Left ventricle myocardium inferior (tissue), 1 donor: ENCODE data around the gene C1QBP. TPM values are rescaled to one million over a fixed set of nuclear protein-coding genes. Genes with fewer than 3 reads are reported as not detected.

Experiments
- DNase-seq: peaks from one replicate; pipeline ENCODE4 v3.0.0-alpha.2; 2020
- H3K27ac ChIP-seq: fragments of 200-600 bp; replicated peaks from 2 replicates; pipeline ENCODE4 v1.8.0; 2021
- H3K27me3 ChIP-seq: fragments of 200-600 bp; 2 replicates; pipeline ENCODE4 v1.8.0; 2021; ENCODE audit warnings: low read depth
- H3K36me3 ChIP-seq: fragments of 200-600 bp; 2 replicates; pipeline ENCODE4 v1.8.0; 2021
- H3K4me1 ChIP-seq: fragments of 200-600 bp; 2 replicates; pipeline ENCODE4 v1.8.0; 2021
- H3K4me3 ChIP-seq: fragments of 200-600 bp; 2 replicates; pipeline ENCODE4 v1.8.0; 2021; ENCODE audit warnings: mild to moderate bottlenecking, moderate library complexity
- H3K9me3 ChIP-seq: fragments of 200-600 bp; replicated peaks from 2 replicates; pipeline ENCODE4 v1.8.0; 2021
- intact Hi-C: fragments of 100-400 bp; cut with micrococcal nuclease; formaldehyde crosslinking; loops from one replicate; pipeline ENCODE4 v1.11.0; 2022
- total RNA-seq: library from RNA; stranded (reverse); fragmentation: NEBNext Ultra II Directional; extraction: Animal tissue kit (Norgen Biotek cat#: 25700); gene quantifications from one replicate; pipeline ENCODE4 v1.2.1, GENCODE V29; 2021
- TF ChIP-seq, protein P1 (sequence below): fragments of 200-600 bp; IDR thresholded peaks from 2 replicates; pipeline ENCODE4 v1.8.0; 2021; ENCODE audit warnings: antibody characterized with exemption, mild to moderate bottlenecking, borderline replicate concordance
- donor health status: DM: no; HTN: yes; CAD: no; lungs with severe emphysema.

C1QBP gene
- total RNA-seq, 1 donor from 2014 or later: 124 TPM

DNA sequence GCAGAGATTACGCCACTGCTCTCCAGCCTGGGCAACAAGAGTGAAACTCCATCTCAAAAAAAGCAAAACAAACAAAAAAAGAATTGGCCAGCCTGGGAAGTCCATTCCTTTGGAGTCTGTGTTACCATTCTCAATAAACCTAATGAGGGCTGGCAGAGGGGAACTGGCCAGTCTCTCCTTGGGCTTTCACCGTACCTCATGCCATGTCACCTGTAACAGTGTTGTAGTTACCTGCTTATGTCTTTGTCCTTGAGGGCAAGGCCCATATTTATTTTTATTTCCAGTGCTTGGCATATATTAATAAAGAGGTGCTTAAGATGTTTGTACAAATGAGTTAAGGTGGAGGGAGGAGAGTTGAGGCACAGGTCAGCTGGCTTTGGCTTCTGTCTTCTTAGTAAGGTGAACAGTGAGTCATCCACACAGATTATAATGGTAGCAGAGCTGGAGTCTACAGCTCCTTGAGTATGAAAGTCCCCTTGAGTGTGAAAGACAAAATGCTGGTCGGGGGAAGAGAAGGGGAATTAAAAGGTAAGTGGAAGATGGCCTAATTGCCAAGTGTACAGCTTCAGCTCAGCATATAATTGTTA, 8.4 kb downstream of the C1QBP start:
- Histone ChIP-seq H3K4me3 (no peak overlapping the region), H3K9me3 (no peaks in the 10 kb centered on the region), H3K27me3 (no peaks in the 10 kb centered on the region), H3K4me1 (peaks cover 18% of the 10 kb centered on the region), H3K27ac (no peak overlapping the region), H3K36me3 (peaks cover 100% of the 10 kb centered on the region)
- no peak for DNase-seq
- intact Hi-C loops: no loop called here
- TF ChIP-seq, protein P1, sequence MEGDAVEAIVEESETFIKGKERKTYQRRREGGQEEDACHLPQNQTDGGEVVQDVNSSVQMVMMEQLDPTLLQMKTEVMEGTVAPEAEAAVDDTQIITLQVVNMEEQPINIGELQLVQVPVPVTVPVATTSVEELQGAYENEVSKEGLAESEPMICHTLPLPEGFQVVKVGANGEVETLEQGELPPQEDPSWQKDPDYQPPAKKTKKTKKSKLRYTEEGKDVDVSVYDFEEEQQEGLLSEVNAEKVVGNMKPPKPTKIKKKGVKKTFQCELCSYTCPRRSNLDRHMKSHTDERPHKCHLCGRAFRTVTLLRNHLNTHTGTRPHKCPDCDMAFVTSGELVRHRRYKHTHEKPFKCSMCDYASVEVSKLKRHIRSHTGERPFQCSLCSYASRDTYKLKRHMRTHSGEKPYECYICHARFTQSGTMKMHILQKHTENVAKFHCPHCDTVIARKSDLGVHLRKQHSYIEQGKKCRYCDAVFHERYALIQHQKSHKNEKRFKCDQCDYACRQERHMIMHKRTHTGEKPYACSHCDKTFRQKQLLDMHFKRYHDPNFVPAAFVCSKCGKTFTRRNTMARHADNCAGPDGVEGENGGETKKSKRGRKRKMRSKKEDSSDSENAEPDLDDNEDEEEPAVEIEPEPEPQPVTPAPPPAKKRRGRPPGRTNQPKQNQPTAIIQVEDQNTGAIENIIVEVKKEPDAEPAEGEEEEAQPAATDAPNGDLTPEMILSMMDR: no peak

DNA sequence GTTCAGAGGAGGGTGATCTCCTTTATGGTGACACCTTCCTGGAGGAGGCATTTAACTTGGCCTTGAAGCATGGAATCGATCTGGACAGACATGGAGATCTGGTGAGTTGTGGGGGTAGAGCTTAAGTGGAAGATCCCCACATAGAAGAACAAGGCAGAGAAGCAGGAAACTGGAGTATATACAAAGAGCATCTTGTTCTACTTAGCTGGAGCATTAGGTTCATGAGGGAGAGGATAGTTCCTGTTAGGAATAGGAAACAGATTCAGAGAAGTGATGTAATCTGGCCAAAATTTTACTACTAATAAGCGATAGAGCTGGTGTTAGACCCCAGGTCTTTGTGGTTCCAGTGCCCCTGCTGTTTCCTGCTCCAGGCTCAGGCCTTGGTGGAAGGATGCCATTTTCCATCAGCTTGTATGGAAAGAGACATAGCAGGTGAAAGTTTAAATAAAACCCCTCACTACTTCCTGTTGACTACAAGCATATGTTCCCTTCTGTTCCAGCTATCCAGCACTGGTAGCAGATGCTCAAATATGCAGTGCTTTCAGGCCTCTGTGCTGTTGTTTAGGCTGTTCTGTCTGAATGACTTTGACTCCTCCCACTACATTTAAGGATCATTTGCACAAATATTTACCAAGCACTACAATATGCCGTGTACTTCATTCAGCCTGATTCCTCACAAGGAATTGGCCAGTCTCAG, 9.6 kb downstream of the C1QBP start:
- no peaks in the 10 kb centered on the region for H3K9me3 ChIP-seq
- H3K27me3 ChIP-seq: no peaks in the 10 kb centered on the region
- no peak for DNase-seq
- H3K27ac ChIP-seq: no peak overlapping the region
- no peak overlapping the region for H3K4me3 ChIP-seq
- H3K4me1 ChIP-seq: peaks cover 10% of the 10 kb centered on the region
- H3K36me3 ChIP-seq: peaks cover 100% of the 10 kb centered on the region
- intact Hi-C loops: no loop called here
- TF ChIP-seq, protein P1: no peak

DNA sequence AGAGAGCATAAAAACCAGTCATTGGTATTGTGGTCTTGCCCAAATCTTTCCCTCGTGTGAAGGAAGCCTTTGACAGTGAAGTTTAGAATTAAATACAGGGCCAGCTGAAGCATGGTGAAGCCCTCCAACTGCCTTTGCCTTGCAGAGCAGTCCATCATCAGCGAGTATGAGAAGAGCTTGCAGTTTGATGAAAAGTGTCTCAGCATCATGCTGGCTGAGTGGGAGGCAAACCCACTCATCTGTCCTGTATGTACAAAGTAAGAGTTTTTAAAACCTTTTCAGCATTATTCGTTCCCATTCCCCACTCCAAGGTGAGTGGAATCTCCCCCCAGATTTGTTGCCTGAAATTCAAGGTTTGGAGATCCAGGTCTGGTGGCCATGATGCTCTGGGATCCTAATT, 13.1 kb downstream of the C1QBP start:
- Histone ChIP-seq H3K36me3 (peaks cover 97% of the 10 kb centered on the region), H3K27ac (no peak overlapping the region), H3K27me3 (no peaks in the 10 kb centered on the region), H3K4me3 (no peak overlapping the region), H3K9me3 (no peaks in the 10 kb centered on the region), H3K4me1 (peaks cover 23% of the 10 kb centered on the region)
- intact Hi-C loops: no loop called here
- no peak for DNase-seq
- TF ChIP-seq, protein P1: no peak

DNA sequence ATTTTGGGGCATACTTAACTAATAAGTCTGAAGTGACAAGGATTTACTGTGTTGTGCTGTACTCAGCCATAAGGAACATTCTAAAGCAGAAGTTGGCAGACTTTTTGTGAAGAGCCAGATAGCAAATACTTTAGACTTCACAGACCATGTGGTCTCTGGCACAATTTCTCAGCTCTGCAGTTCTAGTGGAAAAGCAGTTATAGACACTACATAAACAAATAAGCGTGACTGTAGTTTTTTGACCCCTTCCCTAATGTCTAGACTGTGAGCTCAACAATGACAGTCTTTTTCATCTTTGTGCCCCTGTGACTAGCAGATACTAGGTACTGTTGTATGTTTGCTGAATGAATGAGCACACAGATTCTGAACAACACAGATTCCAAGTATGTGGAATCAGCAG, 14.0 kb downstream of the C1QBP start:
- TF ChIP-seq, protein P1: no peak
- H3K36me3 ChIP-seq: peaks cover 88% of the 10 kb centered on the region
- no peak overlapping the region for H3K27ac ChIP-seq
- H3K4me3 ChIP-seq: no peak overlapping the region
- no peak for DNase-seq
- peaks cover 32% of the 10 kb centered on the region for H3K4me1 ChIP-seq
- no peaks in the 10 kb centered on the region for H3K9me3 ChIP-seq
- H3K27me3 ChIP-seq: no peaks in the 10 kb centered on the region
- intact Hi-C loops: no loop called here

DNA sequence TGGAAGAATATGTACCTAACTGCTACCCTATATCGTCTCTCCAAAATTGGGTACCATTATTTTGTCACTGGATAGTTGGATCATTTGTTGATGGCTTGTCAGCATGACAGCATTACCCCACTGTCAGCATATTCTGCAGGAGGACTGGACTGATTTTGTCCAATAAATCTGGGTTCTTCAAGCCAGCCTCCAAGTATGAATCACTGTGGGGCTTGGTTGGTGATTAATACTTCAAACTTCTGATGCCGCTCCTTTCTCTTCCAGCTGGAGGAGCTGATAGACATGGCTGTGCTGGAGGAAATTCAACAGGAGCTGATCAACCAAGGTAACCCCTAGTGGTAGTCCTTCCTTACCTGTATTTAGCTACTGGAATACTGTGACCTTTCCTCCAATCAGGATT, 16.4 kb downstream of the C1QBP start:
- Histone ChIP-seq H3K36me3 (peaks cover 66% of the 10 kb centered on the region), H3K4me1 (peaks cover 54% of the 10 kb centered on the region), H3K9me3 (no peaks in the 10 kb centered on the region), H3K27me3 (no peaks in the 10 kb centered on the region), H3K4me3 (no peak overlapping the region), H3K27ac (no peak overlapping the region)
- TF ChIP-seq, protein P1: no peak
- no peak for DNase-seq
- intact Hi-C loops: no loop called here
